Chondrocyte (in vitro differentiated cells): ENCODE data around the gene FRMD4A. TPM values are rescaled to one million over a fixed set of nuclear protein-coding genes. Genes with fewer than 3 reads are reported as not detected.

Source experiments
- DNase-seq: peaks from one replicate; pipeline ENCODE4 v3.0.0; 2021; ENCODE audit warnings: mixed read lengths, low spot score
- H3K27ac Mint-ChIP-seq: one replicate; pipeline ENCODE4 v1.8.0; 2021; ENCODE audit warnings: mild to moderate bottlenecking, moderate library complexity, mixed read lengths; ENCODE audit not compliant: unreplicated experiment
- H3K27me3 Mint-ChIP-seq: 2 replicates; pipeline ENCODE4 v1.8.0; 2021; ENCODE audit warnings: low read depth, mixed read lengths
- H3K36me3 Mint-ChIP-seq: 2 replicates; pipeline ENCODE4 v1.8.0; 2021; ENCODE audit warnings: low read depth, mixed read lengths
- H3K4me1 Mint-ChIP-seq: 2 replicates; pipeline ENCODE4 v1.8.0; 2021; ENCODE audit warnings: low read depth, mild to moderate bottlenecking, mixed read lengths
- H3K4me3 Mint-ChIP-seq: one replicate; pipeline ENCODE4 v1.8.0; 2021; ENCODE audit warnings: mild to moderate bottlenecking, moderate library complexity, mixed read lengths; ENCODE audit not compliant: unreplicated experiment
- H3K9me3 Mint-ChIP-seq: 2 replicates; pipeline ENCODE4 v1.8.0; 2021; ENCODE audit warnings: low read depth, mixed read lengths
- total RNA-seq: library from RNA; stranded (reverse); gene quantifications from 3 replicates; pipeline ENCODE4 v1.2.1, GENCODE V29; 2021
- TF ChIP-seq, protein P1 (sequence below): fragments of 200-600 bp; sonication (generic); IDR thresholded peaks from 2 replicates; pipeline ENCODE4 v1.5.0; 2021; ENCODE audit warnings: antibody characterized with exemption, mild to moderate bottlenecking, moderate library complexity

Gene FRMD4A
- total RNA-seq, 1 donor from 2014 or later, result 129 TPM

- H3K4me1 Mint-ChIP-seq, result peaks cover 10% of the 10 kb centered on the region
- TF ChIP-seq, protein P1, sequence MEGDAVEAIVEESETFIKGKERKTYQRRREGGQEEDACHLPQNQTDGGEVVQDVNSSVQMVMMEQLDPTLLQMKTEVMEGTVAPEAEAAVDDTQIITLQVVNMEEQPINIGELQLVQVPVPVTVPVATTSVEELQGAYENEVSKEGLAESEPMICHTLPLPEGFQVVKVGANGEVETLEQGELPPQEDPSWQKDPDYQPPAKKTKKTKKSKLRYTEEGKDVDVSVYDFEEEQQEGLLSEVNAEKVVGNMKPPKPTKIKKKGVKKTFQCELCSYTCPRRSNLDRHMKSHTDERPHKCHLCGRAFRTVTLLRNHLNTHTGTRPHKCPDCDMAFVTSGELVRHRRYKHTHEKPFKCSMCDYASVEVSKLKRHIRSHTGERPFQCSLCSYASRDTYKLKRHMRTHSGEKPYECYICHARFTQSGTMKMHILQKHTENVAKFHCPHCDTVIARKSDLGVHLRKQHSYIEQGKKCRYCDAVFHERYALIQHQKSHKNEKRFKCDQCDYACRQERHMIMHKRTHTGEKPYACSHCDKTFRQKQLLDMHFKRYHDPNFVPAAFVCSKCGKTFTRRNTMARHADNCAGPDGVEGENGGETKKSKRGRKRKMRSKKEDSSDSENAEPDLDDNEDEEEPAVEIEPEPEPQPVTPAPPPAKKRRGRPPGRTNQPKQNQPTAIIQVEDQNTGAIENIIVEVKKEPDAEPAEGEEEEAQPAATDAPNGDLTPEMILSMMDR, result no peak
- no peak for DNase-seq
- no peak overlapping the region for H3K27ac Mint-ChIP-seq
- no peaks in the 10 kb centered on the region for H3K27me3 Mint-ChIP-seq
- peaks cover 19% of the 10 kb centered on the region for H3K9me3 Mint-ChIP-seq
- peaks cover 12% of the 10 kb centered on the region for H3K36me3 Mint-ChIP-seq
- no peak overlapping the region for H3K4me3 Mint-ChIP-seq
Measured at GRCh38 chr10:14131261-14131960, 199.3 kb downstream of the FRMD4A start.

DNA sequence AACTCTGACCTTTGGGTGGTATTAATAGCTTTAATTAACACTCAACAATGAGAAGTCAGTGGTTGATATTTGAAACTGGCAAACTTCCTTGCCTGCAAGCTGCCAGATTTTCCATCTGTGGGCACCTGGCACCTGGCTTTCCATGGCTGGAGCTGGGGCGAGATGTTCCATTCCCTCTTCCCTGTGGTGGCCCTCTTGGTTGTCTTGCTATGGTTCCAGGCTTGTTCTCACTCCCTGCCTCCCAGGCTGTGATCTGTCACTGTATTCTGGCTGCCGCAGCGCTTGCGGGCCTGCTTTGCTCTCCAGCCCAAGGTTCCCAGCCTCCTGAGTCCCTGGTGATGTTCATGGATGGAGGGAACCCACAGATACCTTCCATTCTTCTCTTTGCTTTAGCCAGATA is 201.0 kb downstream of the FRMD4A start:
- H3K4me3 Mint-ChIP-seq, result no peak overlapping the region
- peaks cover 22% of the 10 kb centered on the region for H3K4me1 Mint-ChIP-seq
- peaks cover 20% of the 10 kb centered on the region for H3K9me3 Mint-ChIP-seq
- TF ChIP-seq, protein P1, result no peak
- no peak overlapping the region for H3K27ac Mint-ChIP-seq
- DNase-seq, result no peak
- H3K27me3 Mint-ChIP-seq, result no peaks in the 10 kb centered on the region
- peaks cover 13% of the 10 kb centered on the region for H3K36me3 Mint-ChIP-seq

DNA sequence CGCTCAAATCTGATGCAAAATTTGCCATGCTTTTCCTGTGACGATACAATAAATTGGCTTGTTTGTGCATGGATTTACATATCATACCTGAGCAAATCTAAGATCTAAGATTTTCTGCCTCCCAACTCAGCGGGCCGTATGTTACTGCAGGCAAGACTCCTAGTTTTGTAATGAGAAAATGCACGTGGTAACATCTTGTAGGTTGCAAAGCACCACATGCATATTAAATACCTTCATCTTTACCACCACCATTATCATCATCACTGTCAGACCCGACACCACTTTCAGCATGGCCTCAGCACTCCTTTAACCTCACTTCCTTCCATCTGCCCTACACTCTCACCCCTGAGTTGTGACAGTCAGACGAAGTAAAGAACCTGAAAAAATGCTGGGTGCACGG is 202.2 kb downstream of the FRMD4A start:
- no peak for DNase-seq
- no peaks in the 10 kb centered on the region for H3K27me3 Mint-ChIP-seq
- H3K9me3 Mint-ChIP-seq, result peaks cover 14% of the 10 kb centered on the region
- TF ChIP-seq, protein P1, result no peak
- H3K4me1 Mint-ChIP-seq, result peaks cover 25% of the 10 kb centered on the region
- H3K27ac Mint-ChIP-seq, result no peak overlapping the region
- H3K36me3 Mint-ChIP-seq, result peaks cover 9% of the 10 kb centered on the region
- no peak overlapping the region for H3K4me3 Mint-ChIP-seq

DNA sequence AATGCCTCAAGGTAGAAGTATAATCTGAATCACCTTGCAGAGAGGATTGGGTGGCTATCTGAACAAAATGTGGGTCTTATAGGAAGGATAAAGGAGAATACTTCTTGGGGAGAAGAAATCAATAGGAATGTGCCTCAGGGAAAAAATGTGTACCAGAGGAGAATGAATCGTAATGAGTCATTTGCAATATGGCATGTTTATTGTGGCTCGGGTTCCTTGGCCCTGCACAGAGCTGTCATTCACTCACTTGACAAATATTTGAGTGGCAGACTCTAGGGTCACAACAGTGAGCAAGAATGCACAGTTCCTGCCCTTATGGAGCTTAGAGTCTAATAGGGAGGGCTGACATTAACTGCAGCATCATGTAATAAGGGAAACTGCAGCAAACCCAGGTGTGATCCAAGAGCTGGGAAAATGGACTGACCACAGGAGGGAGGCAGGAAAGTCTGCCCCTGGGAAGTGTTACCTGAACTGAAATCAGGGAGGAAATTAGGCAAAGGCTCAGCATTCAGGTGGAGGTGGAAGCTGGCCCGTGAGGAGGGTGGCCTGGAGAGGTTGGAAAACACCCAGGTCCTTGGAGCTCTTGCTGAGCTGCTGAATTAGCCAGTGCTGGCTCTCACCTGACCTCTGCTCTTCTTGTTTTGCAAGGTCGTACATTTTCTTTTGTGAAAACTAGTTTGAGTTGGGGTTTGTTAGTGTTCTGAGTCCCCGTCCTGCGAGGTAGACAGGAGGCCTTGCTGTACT is 203.9 kb downstream of the FRMD4A start:
- TF ChIP-seq, protein P1, result no peak
- H3K4me3 Mint-ChIP-seq, result no peak overlapping the region
- H3K4me1 Mint-ChIP-seq, result peaks cover 31% of the 10 kb centered on the region
- no peaks in the 10 kb centered on the region for H3K27me3 Mint-ChIP-seq
- H3K36me3 Mint-ChIP-seq, result peaks cover 9% of the 10 kb centered on the region
- peaks cover 14% of the 10 kb centered on the region for H3K9me3 Mint-ChIP-seq
- no peak for DNase-seq
- peak overlapping the region; percentile 24 for H3K27ac Mint-ChIP-seq

- Mint-ChIP-seq H3K27ac (no peak overlapping the region), H3K4me3 (no peak overlapping the region), H3K27me3 (no peaks in the 10 kb centered on the region), H3K36me3 (peaks cover 9% of the 10 kb centered on the region), H3K9me3 (peaks cover 14% of the 10 kb centered on the region), H3K4me1 (peaks cover 26% of the 10 kb centered on the region)
- TF ChIP-seq, protein P1, result no peak
- DNase-seq, result no peak
Measured at GRCh38 chr10:14125564-14125963, 205.2 kb downstream of the FRMD4A start.
